ENCODE measurements around the gene BCL2L15. TPM values are rescaled to one million over a fixed set of nuclear protein-coding genes. Genes with fewer than 3 reads are reported as not detected.

Gene BCL2L15
- total and polyA plus RNA-seq, 2 of the 13 experiments (the other 11 are each of a cell fraction or from before 2014, with no cell fraction given), result 0.03 to 0.27 TPM

GRCh38 chr1:113922957-113923356 is 35.6 kb upstream of the BCL2L15 start:
- no peak for ATAC-seq
- no peak for DNase-seq (ENCODE audit: low spot score)
- WGBS (ENCODE audit: low lambda C conversion rate), result 80% methylated on average over 4 of the region's 4 CpGs
- no peak overlapping the region for H2AFZ ChIP-seq (ENCODE audit: low read length)
- ChIA-PET POLR2A (no interaction called here), CTCF (ENCODE audit: low intra/inter-chr PET ratio, low total read pairs) (no interaction called here)
- no peak overlapping the region for H3K4me2 ChIP-seq (ENCODE audit: low read depth, low read length)
- H3K36me3 ChIP-seq (replicated peaks in 1 of 2; ENCODE audit: control insufficient read depth in 1 of 2, insufficient read depth in 2 of 2, low read length in 2 of 2), result no peaks in the 10 kb centered on the region
- H3K4me1 ChIP-seq (ENCODE audit: insufficient read depth, low read length), result peaks cover 18% of the 10 kb centered on the region
- no peak for FAIRE-seq
- H3K79me2 ChIP-seq (ENCODE audit: insufficient read depth, low read length), result no peaks in the 10 kb centered on the region
- intact Hi-C loops (cut with micrococcal nuclease; ENCODE audit: unreplicated experiment), result no loop called here
- H3K27me3 ChIP-seq (ENCODE audit: control insufficient read depth in 1 of 2, insufficient read depth in 2 of 2, low read length in 2 of 2), result peaks cover 0 to 2% of the 10 kb centered on the region in 2 experiments; a peak in 1 of 5 replicates
- H3K27ac ChIP-seq (ENCODE audit: extremely low read length, insufficient read depth, low read length), result no peak overlapping the region
- no peaks in the 10 kb centered on the region for H3K9me3 ChIP-seq (ENCODE audit: low read length)
- no peak overlapping the region for H3K4me3 ChIP-seq (replicated peaks in 1 of 3; ENCODE audit: insufficient read depth in 1 of 3, low read depth in 2 of 3, low read length in 3 of 3)
- no TSS peak for BruUV-seq (replicated peaks)
- no peak for TF ChIP-seq YEATS4 (CRISPR knock-in tag; IDR thresholded peaks at IDR 0.05; ENCODE audit: borderline replicate concordance)
- no peaks in the 10 kb centered on the region for H4K20me1 ChIP-seq (ENCODE audit: insufficient read depth, low read length)
- in situ Hi-C loops (cut with HindIII; ENCODE audit: extremely low pct_ligation_motif_present, low pct_unique_long_range_greater_than_20kb), result no loop called here
- H3K9ac ChIP-seq (ENCODE audit: insufficient read depth, low read depth, low read length), result no peak overlapping the region

DNA sequence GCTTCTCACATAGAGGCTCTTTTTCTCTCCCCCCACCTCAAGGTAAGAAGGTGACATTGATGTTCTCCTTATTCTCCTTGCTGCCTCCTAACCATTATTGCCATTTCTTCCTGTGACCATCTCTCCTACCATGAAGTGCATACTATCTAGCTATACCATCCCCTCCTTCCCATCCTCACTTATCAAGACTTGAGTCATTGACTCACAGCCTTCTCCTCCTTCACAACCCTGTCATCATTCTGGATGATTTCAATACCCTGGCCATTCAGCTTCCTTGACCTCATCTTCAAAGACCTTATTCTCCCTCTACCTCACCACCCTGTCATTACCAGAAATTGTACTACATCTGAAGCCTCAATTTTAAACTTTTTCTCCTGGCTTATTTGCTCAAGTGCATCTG is 30.9 kb upstream of the BCL2L15 start:
- H3K9ac ChIP-seq (ENCODE audit: insufficient read depth, low read depth, low read length), result no peak overlapping the region
- no peak overlapping the region for H3K27ac ChIP-seq (ENCODE audit: extremely low read length, insufficient read depth, low read length)
- in situ Hi-C loops (cut with HindIII; ENCODE audit: extremely low pct_ligation_motif_present, low pct_unique_long_range_greater_than_20kb), result no loop called here
- H3K4me3 ChIP-seq (replicated peaks in 1 of 3; ENCODE audit: insufficient read depth in 1 of 3, low read depth in 2 of 3, low read length in 3 of 3), result no peak overlapping the region
- intact Hi-C loops (cut with micrococcal nuclease; ENCODE audit: unreplicated experiment), result no loop called here
- H3K79me2 ChIP-seq (ENCODE audit: insufficient read depth, low read length), result no peaks in the 10 kb centered on the region
- H2AFZ ChIP-seq (ENCODE audit: low read length), result no peak overlapping the region
- CTCF ChIA-PET (ENCODE audit: low intra/inter-chr PET ratio, low total read pairs), result no interaction called here
- no peaks in the 10 kb centered on the region for H3K9me3 ChIP-seq (ENCODE audit: low read length)
- no TSS peak for BruUV-seq (replicated peaks)
- H3K27me3 ChIP-seq (ENCODE audit: control insufficient read depth in 1 of 2, insufficient read depth in 2 of 2, low read length in 2 of 2), result peaks cover 0 to 2% of the 10 kb centered on the region in 2 experiments; a peak in 1 of 5 replicates
- no peaks in the 10 kb centered on the region for H4K20me1 ChIP-seq (ENCODE audit: insufficient read depth, low read length)
- no peaks in the 10 kb centered on the region for H3K4me1 ChIP-seq (ENCODE audit: insufficient read depth, low read length)
- DNase-seq (ENCODE audit: low spot score) (no peak), FAIRE-seq (no peak), ATAC-seq (no peak)
- H3K4me2 ChIP-seq (ENCODE audit: low read depth, low read length), result no peak overlapping the region
- no peaks in the 10 kb centered on the region for H3K36me3 ChIP-seq (replicated peaks in 1 of 2; ENCODE audit: control insufficient read depth in 1 of 2, insufficient read depth in 2 of 2, low read length in 2 of 2)
- POLR2A ChIA-PET, result no interaction called here
- TF ChIP-seq ZNF446 (CRISPR knock-in tag; IDR thresholded peaks at IDR 0.05) (no peak), ASH2L (IDR thresholded peaks at IDR 0.05; ENCODE audit: insufficient read length, low read depth, low read length) (no peak), ZHX2 (IDR thresholded peaks at IDR 0.05; ENCODE audit: low read depth) (no peak), ZHX2 (CRISPR knock-in tag; IDR thresholded peaks at IDR 0.05; ENCODE audit: borderline replicate concordance) (no peak), TBX3 (IDR thresholded peaks at IDR 0.05; ENCODE audit: borderline replicate concordance) (no peak), ZKSCAN8 (CRISPR knock-in tag; IDR thresholded peaks at IDR 0.05; ENCODE audit: borderline replicate concordance) (no peak)
- TF ChIP-seq, protein P1, sequence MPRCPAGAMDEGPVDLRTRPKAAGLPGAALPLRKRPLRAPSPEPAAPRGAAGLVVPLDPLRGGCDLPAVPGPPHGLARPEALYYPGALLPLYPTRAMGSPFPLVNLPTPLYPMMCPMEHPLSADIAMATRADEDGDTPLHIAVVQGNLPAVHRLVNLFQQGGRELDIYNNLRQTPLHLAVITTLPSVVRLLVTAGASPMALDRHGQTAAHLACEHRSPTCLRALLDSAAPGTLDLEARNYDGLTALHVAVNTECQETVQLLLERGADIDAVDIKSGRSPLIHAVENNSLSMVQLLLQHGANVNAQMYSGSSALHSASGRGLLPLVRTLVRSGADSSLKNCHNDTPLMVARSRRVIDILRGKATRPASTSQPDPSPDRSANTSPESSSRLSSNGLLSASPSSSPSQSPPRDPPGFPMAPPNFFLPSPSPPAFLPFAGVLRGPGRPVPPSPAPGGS (CRISPR knock-in tag; IDR thresholded peaks at IDR 0.05), result no peak
- TF ChIP-seq, protein P2, sequence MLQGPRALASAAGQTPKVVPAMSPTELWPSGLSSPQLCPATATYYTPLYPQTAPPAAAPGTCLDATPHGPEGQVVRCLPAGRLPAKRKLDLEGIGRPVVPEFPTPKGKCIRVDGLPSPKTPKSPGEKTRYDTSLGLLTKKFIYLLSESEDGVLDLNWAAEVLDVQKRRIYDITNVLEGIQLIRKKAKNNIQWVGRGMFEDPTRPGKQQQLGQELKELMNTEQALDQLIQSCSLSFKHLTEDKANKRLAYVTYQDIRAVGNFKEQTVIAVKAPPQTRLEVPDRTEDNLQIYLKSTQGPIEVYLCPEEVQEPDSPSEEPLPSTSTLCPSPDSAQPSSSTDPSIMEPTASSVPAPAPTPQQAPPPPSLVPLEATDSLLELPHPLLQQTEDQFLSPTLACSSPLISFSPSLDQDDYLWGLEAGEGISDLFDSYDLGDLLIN (CRISPR knock-in tag; IDR thresholded peaks at IDR 0.05; ENCODE audit: borderline replicate concordance), result no peak

Measured in HepG2 (cell line).